ENCODE results near the gene OLIG3.

OLIG3 gene

DNA sequence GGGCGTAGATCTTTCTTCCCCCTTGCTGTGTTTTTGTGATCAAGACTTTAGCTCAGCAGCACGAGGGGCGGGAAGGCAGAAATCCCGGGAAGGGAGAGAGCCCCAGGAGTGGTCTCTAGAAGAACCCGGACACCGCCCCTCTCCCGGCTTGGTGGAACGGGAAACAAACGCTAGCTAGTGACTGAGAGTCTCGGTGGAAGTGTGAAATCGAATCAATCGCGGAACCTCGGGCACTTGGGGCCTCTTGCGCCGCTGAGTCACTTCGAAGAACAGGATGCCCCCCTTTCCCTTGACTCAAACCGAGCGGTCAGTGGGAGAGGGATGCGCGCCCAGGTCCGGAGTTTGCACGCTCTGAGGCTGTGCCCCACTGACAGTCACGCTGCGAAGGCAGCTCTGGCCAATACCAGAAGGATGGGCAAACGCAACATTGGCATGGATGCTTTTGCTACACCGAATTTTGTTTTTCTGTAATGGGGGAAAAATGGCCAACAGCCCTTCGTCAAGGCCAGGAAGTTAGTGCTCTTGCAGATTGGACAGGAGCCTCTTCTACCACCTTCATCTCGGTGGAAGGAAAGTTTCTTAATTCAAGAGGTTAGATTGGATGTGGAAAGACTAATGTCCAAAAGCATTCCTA lies 1.6 kb upstream of the OLIG3 start:
- DNase-seq, result no peak

GRCh38 chr6:137494988-137495702 lies 951 bp upstream of the OLIG3 start:
- no peak for DNase-seq

DNA sequence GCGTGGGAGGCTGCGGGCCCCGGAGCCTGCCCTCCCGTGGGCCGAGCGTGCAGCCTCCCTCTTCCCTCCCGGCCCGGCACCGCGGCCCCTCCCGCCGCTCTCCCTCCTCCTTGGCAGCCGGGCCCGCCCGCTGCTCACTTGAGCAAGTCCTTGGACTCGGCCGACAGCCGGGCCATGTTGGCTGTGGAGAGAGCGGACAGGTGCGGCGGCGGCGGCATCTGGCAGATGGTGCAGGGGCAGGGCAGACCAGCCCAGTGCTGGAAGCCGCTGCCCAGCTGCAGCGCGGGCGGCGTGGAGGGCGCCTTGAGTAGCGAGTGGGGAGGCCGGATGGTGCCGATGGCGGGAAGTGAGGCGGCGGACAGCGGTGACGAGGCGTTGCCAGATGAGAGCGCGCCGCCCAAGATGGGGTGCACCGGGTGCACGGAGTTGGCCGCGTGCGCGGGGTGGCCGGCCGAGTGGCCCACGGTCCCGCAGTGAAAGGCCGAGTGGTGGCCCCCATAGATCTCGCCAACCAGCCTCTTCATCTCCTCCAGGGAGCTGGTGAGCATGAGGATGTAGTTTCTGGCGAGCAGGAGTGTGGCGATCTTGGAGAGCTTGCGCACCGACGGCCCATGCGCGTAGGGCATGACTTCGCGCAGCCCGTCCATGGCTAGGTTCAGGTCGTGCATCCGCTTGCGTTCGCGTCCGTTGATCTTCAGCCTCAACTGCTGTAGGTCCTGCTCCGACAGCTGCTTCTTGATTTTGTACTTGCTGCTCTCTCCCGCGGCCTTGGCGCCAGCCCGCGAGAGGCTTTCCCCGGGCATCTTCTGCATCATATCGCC lies 766 bp downstream of the OLIG3 start:
- no peak for DNase-seq

DNA sequence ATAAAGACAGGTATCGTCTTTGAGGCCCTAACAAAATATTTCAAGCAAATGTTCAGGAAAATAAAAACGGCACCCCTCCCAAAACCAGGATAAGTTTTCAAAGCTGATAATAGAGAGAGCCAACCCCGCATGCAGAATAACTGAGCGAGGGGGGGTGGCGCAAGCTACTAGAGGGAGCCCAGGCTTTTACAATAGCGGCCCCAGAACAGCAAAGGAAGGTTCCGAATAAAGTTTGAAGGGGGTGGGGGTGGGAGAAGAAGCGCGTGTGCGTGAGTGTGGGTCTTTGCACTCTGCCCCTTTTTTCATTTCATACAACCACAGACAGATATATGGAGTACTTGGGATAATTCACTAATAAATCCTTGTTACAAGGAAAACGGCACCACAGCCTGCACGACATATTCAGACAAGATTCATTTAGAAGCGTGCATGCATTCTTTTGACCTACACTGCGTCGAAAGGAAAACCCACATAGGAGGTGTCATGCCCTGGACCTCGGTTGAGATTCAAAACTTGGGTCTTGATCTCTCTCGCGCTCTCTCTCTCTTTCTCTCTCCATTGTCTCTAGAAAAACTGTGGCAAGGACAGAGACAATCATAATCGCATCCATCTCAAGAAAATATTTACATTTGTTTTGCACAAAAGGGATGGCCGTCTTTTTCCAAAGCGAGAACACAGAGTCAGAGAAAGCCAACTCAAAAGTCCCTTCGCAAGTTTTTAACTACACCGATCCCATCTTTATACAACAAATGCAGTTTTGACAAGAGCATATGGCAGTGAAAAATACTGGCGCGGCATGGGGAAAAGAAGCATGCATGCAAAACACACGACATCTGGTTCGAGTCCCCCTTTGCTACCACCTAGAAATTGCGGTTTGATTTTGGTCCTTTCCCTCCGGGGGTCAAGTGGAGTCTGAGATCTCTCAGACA lies 1.6 kb downstream of the OLIG3 start:
- no peak for DNase-seq

DNA sequence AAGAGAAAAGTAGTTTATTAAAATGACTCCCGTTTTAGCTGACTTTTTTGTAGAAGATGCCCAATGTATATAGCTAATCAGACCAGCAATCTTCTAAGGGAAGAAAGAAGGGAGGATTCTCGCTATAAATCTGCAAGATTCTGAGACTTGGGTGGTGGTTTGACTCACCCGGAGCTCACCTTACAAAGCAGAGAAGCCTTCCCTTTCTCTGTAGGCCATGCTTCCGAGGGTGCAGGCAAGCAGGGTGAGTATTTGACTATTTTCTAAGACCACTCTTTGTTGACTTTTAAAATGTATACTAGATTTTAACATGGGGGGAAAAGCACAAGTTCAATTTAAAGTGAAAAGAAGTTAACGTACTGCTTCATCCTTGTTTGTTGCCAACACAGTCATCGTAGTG lies 2.7 kb downstream of the OLIG3 start:
- no peak for DNase-seq

DNA sequence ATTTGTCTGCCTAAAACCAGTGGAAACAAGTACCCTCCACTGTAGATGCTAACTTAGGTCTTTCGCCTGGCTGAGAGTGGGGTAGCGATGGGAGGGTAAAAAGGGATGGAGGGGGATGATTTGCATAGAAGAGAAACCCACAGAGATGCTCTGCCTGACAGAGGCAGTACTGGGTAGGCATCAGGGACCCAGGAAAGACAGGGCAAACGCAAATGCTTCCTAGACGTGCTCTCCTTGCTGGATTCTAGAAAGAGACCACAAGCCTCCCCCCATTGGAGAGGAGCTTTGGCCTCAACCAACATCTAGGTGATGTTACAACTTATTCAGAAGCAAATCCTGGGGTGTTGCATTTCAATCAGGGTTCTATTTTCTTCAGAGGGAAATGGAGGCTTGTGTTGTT lies 3.2 kb downstream of the OLIG3 start:
- no peak for DNase-seq

DNA sequence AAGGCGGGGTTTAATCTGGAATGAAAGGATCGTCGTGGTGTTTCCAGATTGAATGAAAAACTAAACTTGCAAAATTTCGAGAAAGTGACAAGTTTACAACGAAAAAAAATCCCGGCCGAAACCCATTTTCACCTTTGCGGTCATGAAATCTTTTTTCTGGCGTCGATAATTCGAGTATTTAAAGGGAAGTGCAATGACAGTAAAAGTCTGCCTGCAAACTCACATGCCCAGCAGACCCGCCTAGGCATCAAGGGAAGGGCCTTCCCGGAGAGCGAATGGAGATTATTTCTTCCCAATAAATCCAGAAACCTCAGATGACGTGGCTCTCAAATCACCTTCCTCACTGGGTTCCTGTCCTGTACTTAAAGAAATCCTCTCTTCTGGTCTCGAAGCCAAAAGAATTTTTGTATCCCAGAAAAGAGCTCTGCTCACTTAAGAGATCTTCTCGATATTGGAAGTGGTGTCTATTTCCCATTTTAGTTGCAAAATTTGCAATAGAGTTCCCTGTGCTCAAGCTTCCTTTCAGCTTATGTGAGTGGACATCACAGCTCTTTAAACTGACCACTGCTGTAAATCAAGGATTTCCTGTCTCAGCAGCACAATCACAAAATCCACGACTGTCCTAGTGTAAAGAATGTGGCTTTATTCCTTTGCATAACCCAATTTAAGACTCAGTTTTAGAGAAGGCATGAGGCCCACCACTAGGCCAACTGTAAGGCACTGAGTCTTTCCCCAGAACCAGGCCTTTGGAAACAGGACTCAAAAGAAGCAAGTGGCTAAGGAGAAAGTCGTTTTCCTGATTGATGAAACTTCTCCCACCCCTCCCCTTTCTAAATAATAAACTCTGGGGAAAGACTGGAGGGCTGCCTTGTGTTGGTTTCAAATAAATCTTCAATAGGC lies 3.9 kb downstream of the OLIG3 start:
- DNase-seq, result no peak

DNA sequence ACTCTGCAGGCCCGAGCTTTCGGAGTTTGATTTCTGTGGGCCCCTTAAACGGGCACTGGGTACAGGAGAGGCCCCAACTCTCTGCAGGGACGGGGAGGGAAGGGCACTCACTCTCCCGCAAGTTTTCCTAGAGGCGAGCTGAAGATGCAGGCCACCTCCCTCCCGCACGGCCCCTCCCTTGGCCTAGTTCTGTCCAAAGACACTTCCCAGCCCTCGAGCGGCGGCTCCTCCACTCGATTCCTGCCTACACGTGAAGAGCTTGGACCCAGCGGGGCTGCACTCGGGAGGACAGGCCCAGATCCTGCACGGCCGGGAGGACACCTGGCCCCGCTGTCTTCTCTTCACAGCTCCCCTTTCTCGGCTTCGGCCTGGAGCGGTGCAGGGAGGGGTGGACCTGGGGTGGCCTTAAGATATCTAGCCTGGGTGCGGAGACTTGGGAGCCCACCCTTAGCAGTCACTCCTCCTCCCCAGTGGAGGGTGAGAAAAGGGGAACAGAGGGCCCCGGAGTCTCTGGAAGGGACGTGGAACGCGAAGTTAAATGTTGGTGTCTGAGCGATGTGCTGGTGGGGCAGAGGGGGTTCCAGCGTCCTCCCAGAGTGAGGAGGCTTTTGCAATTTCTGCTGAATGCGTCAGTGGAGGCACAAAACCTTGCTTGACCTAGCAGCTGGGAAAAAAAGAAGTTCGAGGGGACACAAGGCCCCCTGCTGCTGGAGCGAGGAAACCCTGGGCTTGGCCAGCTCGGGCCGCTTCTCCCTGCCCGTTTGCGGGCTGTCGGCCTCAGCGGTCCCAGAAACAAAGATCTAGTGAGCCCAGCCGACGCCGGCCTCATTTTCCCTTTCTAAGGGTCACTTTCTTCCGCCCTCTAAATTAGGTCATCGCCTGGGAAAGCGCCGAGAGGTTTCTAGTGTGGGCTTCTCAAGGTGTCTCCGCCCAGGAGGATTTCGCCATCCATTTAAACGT lies 4.9 kb downstream of the OLIG3 start:
- DNase-seq, result no peak

DNA sequence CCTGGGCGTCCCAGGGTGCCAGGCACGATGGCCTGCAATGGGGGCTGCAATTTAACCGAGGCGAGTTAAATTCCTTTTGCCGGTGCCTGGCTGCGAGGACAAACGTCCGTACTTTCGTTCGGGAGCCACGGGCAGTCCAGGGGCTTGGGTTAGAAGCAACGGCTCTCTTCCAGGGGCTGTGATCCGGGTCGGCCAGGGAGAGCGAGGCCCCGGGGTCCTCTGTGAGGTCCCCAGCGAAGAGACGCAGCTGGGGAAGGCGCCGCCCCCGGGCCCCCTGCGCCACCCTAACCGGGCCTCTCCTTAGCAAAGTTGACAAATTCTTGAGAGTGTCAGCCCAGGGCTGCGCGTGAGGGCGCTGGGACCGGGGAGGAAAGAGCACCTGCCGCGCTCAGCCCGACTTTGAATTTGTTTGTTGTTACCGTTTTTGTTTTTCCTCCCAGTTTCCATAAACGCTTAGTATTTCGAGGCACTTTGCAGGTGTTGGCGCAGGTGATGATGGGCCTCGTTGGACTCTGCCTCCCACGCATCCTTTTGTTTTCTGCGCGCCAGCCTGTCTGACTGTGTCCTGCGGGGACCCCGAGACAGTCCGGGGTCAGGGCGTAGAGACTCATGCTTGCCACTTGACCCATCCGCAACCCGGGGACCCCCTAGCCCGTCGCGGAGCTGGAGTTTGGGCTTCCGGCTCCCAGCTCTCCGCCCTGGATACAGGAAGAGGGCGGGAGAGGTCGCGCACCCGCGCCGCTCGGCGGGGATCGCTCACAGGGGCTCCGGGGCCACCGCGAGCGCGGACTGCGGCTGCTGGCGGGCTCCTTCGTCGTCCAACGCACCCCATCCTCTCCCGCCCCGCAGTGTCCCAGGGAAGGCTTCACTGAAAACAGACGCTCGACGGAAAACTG lies 5.8 kb downstream of the OLIG3 start:
- DNase-seq, result no peak

GRCh38 chr6:137487869-137488149 lies 6.4 kb downstream of the OLIG3 start:
- no peak for DNase-seq

GRCh38 chr6:137487181-137487868 lies 6.9 kb downstream of the OLIG3 start:
- no peak for DNase-seq

DNA sequence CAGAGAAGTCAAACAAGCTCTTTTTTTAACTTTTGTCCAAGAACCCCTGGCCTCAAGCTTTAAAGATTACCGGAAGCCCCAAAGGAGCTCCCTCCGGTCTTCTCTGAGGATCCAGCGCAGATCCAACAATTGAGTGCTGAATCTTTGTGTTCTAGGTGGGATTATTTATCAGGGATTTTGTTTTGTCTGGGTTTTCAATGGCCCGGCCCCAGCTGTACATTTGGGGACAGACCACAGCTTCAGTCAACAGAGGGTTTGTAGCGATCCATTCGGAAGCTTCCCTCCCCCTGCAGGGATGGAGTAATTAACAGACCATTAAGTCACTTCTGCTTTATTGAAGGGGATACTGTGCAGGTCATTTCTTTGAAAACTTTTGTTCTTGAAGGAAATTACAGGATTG lies 7.8 kb downstream of the OLIG3 start:
- DNase-seq, result no peak

DNA sequence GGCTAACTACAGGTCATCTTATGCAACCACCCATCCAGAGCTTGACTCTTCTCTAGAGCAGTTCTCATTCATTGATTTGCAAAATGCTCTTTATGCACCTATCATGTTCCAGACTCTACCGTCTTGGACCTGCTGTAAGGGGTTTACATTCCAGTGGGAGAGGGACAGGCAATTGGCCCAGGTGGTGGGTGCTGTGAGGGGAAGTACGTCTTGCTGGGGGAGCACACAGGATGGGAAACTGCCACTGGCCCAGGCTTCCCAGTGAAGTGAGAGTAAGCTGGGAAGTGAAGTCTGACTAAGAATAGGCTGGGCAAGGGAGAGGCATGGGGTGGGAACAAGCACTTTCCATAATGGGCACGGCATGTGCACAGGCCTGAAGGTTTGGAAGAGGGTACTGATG lies 13.8 kb downstream of the OLIG3 start:
- DNase-seq, result no peak

- peak; percentile 44 for DNase-seq
These were observed 19.1 kb downstream of the OLIG3 start for GRCh38 chr6:137475103-137475502.

- DNase-seq, result no peak
These were observed 20.6 kb downstream of the OLIG3 start for GRCh38 chr6:137473598-137473997.

GRCh38 chr6:137472641-137473137 lies 21.5 kb downstream of the OLIG3 start:
- no peak for DNase-seq

DNA sequence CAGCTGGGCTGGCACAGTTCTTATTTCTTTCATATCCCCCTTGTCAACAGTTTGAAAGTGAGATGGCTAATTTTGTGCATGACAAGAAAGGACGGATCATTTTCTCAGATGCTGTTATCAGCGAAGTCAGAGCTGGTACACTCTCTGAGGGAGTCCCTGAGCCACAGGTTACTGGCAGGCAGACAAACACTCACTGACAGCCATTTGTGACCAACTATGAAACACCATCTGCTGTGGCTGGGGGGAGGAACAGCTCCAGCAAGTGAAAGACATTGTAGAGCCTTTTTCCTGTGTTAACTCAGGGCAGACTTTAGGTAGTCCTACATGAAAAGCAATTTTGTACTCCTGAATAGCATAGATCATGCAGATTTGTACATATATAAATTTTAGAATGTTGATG lies 22.2 kb downstream of the OLIG3 start:
- DNase-seq, result no peak

GRCh38 chr6:137471497-137471896 lies 22.7 kb downstream of the OLIG3 start:
- no peak for DNase-seq

- DNase-seq, result no peak
These were observed 27.0 kb downstream of the OLIG3 start for GRCh38 chr6:137467211-137467610.
